ES-I3 (cell line): Measurements from ENCODE around the gene PFDN1.

ENCODE experiments used
- H3K36me3 ChIP-seq: 2 replicates; pipeline ENCODE4 v1.6.1; 2013; ENCODE audit warnings: mild to moderate bottlenecking, low read length, control low read depth, moderate library complexity; ENCODE audit not compliant: insufficient read depth
- H3K4me1 ChIP-seq: 2 replicates; pipeline ENCODE4 v1.6.1; 2013; ENCODE audit warnings: mild to moderate bottlenecking, control low read depth, low read length; ENCODE audit not compliant: insufficient read depth
- H3K9ac ChIP-seq: 2 replicates; pipeline ENCODE4 v1.6.1; 2013; ENCODE audit warnings: low read depth, mild to moderate bottlenecking, low read length, moderate library complexity
- H3K9me3 ChIP-seq: 2 replicates; pipeline ENCODE4 v1.6.1; 2013; ENCODE audit warnings: mild to moderate bottlenecking, low read length, moderate library complexity; ENCODE audit not compliant: control insufficient read depth, insufficient read depth

The PFDN1 gene

GRCh38 chr5:140339636-140340035 is 36.7 kb upstream of the PFDN1 start:
- Histone ChIP-seq H3K9ac (no peak overlapping the region), H3K4me1 (no peaks in the 10 kb centered on the region), H3K36me3 (no peaks in the 10 kb centered on the region), H3K9me3 (no peaks in the 10 kb centered on the region)

GRCh38 chr5:140338908-140339307 is 36.0 kb upstream of the PFDN1 start:
- Histone ChIP-seq H3K4me1 (no peaks in the 10 kb centered on the region), H3K9ac (no peak overlapping the region), H3K36me3 (no peaks in the 10 kb centered on the region)

DNA sequence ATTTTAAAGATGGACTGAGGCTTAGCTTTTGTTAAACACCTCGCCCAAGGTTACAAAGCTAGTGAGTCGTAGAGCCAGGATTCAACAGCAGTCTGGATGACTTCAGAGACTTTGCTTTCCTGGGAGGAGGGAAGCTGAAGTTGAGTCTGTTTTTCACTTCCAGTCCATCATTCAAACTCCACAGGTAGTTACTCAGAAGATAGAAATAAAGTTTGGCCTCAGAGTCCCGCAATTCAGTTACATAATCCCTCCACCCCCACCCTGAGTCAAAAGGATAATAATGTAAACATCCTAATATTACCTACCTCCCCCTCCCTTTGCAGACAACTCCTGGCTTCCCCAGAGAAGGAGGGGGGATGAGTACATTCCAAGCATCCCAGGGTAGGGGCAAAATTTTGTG is 35.4 kb upstream of the PFDN1 start:
- Histone ChIP-seq H3K36me3 (no peaks in the 10 kb centered on the region; the same call in 1 of the 2 replicates), H3K9ac (no peak overlapping the region), H3K4me1 (no peaks in the 10 kb centered on the region)

More at GRCh38 chr5:140338908-140339307, 36.0 kb upstream of the PFDN1 start:
- H3K9me3 ChIP-seq: no peaks in the 10 kb centered on the region

DNA sequence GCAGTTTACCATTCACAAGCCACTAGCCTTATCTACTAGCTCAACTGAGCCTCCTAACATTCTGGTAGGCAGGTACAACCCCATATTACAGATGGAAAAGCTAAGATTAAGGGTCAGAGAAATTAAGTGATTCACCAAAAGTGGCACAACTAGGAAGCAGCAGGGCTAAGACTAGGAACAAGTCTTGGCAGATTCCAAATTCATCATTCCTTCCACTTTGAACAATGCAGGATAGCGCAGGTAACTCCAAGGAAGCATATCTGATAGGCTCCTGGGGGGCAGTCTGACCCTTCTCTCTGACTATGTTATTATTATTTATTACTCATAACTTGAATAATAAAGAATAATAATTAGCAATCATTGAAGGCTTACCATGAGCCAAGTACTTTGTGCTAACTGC is 35.0 kb upstream of the PFDN1 start:
- Histone ChIP-seq H3K4me1 (no peaks in the 10 kb centered on the region), H3K9me3 (no peaks in the 10 kb centered on the region), H3K36me3 (no peaks in the 10 kb centered on the region; the same call in 1 of the 2 replicates), H3K9ac (no peak overlapping the region)

More for the DNA sequence above, 35.4 kb upstream of the PFDN1 start:
- no peaks in the 10 kb centered on the region for H3K9me3 ChIP-seq

DNA sequence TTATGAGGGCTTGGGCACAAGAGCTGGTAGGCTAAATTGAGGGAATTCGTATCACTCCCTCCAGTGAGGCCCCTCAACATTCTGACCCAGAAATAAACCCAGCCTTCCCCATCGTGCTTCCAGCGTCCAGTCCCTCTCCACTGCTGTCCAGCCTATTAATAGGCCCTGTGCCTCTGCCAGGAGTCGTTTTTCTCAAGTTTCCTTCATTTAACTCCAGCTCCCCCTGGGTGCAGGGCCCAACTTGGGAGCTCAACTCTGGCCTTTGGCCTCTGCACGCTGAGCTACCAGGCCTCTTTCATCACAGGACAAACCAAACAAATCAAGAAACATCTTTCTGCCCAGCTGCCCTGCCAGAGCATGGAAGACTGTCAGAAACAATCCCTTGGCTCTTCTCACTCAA is 33.5 kb upstream of the PFDN1 start:
- Histone ChIP-seq H3K9ac (no peak overlapping the region), H3K4me1 (no peaks in the 10 kb centered on the region)

DNA sequence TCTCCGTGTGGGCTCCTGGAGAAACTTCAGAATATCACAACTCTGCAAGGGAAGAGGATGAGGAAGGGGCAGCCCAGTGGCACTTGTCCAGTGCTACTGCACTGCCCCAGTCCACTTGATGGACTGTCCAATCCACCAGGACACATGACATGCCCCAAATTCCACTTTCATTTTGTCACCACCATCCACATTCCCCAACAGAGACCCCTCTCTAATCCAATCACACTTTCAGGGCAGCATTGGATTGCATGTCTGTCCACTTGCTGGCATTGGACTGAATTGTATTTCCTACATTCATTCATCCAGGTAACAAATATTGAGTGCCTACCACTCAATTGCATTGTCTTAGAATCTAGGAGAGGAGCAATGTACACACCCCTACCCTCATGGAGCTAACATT is 28.7 kb upstream of the PFDN1 start:
- Histone ChIP-seq H3K9ac (no peak overlapping the region), H3K36me3 (no peaks in the 10 kb centered on the region; the same call in 1 of the 2 replicates), H3K9me3 (no peaks in the 10 kb centered on the region), H3K4me1 (peaks cover 13% of the 10 kb centered on the region)

More for the DNA sequence above, 33.5 kb upstream of the PFDN1 start:
- Histone ChIP-seq H3K9me3 (no peaks in the 10 kb centered on the region), H3K36me3 (no peaks in the 10 kb centered on the region; the same call in 1 of the 2 replicates)

DNA sequence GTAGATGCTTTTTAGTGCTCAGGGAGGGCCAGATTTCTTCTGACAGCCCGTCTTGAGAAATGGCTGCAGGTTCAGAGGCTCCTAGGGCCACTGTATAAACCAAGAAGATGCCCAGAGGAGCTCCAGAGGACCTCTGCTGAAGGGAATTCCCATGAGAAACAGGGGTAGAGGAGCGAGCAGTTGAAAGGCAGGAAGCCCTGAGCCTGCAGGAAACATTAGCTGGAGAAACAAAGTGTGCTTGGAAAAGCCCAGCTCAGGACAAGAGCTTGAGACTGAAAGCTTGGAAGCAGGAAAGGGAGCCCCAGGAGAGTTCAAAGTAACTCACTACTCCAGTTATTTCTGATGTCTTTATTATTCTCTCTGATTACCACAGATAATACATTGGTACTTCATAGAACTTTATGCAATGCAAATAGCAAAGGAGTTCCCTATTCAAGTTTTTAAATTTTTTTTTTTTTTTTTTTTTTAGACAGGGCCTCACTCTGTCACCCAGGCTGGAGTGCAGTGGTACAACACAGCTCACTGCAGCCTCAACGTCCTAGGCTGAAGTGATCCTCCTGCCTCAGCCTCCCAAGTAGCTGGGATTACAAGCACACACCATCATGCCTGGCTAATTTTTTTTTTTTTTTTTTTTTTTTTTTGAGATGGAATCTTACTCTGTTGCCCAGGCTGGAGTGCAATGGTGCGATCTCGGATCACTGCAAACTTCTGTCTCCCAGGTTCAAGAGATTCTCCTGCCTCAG is 27.0 kb upstream of the PFDN1 start:
- no peaks in the 10 kb centered on the region; the same call in 1 of the 2 replicates for H3K36me3 ChIP-seq
- peaks cover 13% of the 10 kb centered on the region for H3K4me1 ChIP-seq
- no peaks in the 10 kb centered on the region for H3K9me3 ChIP-seq
- H3K9ac ChIP-seq: no peak overlapping the region

DNA sequence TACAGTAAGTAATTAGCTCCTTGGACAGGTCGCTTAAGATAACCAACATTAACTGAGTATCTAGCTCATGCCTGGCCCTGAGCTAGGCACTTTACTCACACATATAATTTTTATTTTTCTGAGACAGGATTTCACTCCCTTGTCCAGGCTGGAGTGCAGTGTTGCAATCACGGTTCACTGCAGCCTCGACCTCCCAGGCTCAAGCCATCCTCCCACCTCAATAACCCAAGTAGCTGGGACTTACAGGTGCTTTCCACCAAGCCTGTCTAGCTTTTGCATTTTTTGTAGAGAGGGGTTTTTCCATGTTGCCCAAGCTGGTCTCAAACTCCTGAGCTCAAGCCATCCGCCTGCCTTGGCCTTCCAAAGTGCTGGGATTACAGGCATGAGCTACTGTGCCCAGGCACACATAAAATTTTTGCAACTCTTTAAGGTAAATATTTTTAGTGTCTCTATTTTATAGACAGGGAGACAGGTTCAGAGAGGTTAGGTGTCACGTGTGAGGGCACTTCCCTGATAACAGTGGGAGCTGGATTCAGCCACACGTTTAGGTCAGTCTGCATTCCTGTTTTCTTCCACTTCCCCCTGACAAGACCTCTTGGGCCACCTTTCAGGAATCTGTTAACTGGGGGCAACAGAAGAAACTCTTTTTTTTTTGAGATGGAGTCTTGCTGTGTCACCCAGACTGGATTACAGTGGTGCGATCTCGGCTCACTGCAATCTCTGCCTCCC is 25.3 kb upstream of the PFDN1 start:
- peaks cover 27% of the 10 kb centered on the region for H3K4me1 ChIP-seq
- H3K9ac ChIP-seq: no peak overlapping the region
- H3K9me3 ChIP-seq: no peaks in the 10 kb centered on the region
- H3K36me3 ChIP-seq: no peaks in the 10 kb centered on the region

GRCh38 chr5:140327589-140327988 is 24.7 kb upstream of the PFDN1 start:
- H3K36me3 ChIP-seq: no peaks in the 10 kb centered on the region
- H3K9me3 ChIP-seq: no peaks in the 10 kb centered on the region
- H3K4me1 ChIP-seq: peaks cover 31% of the 10 kb centered on the region
- H3K9ac ChIP-seq: no peak overlapping the region

DNA sequence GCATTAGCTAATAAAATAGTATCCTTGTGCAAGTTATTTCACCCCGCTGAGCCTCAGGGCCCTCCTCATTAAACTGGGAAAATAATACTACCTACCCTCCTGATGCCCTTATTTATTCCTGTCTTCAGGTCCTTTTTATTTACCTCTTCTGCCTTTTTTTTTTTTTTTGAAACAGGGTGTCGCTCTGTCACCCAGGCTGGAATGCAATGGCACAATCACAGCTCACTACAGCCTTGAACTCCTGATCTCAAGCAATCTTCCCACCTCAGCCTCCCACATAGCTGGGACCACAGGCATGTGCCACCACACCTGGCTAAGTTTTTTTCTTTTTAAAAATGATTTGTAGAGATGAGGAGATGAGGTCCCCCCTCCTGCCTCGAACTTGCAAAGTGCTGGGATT is 22.6 kb upstream of the PFDN1 start:
- Histone ChIP-seq H3K36me3 (no peaks in the 10 kb centered on the region), H3K4me1 (peaks cover 31% of the 10 kb centered on the region), H3K9me3 (no peaks in the 10 kb centered on the region), H3K9ac (no peak overlapping the region)

- H3K36me3 ChIP-seq: no peaks in the 10 kb centered on the region
- no peak overlapping the region for H3K9ac ChIP-seq
- peaks cover 31% of the 10 kb centered on the region for H3K4me1 ChIP-seq
- H3K9me3 ChIP-seq: no peaks in the 10 kb centered on the region
Measured at GRCh38 chr5:140324617-140325241, 21.8 kb upstream of the PFDN1 start.

- no peaks in the 10 kb centered on the region for H3K36me3 ChIP-seq
- no peak overlapping the region for H3K9ac ChIP-seq
- H3K9me3 ChIP-seq: no peaks in the 10 kb centered on the region
- peaks cover 31% of the 10 kb centered on the region for H3K4me1 ChIP-seq
Measured at GRCh38 chr5:140324041-140324600, 21.2 kb upstream of the PFDN1 start.

DNA sequence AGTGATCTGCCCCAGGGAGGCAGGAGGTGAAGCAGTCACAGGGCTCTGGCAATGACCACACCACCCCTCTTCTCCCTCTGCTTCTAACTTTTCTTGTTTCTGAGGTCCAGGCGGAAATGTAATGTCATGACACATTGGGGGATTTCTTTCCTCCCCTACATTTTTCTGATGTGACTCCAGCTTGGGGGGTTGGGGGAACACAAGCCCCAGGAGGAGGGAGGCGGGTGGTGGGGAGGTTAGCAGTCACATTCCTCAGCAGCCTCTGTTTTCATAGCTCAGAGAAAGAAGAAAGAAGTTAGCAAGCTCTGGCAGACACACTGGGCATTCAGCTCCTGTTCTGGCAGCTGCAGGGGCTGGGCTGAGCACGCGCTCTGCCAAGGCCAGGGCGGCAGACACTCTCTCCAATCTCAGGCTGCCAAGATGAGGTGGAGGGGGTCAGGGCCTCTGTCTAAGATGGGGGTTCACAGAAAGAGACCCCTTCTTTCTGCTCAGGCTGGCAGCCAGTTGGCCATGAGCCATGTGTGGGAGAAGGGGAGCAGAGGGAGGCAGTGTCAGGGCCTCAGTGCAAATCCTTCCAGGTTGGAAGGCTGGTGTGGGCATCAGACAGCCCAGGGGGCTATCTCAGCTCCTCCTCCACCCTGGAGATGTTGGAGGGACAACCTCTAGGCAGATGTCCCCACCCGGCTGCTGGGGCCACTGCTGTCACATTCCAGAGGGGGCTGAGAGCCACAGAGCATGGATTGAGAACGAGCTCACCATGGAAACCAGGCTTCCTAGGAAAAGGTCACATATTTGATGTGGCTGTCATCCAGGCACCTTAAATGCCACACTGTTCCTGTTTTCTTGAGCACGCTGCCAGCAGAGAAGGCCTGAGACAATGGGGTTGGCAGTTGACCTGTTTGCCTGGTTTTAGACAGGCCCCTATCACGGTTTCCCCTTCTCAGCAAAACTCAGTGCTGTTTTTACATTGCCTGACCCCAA is 20.1 kb upstream of the PFDN1 start:
- H3K9ac ChIP-seq: no peak overlapping the region

More for the DNA sequence above, 20.1 kb upstream of the PFDN1 start:
- Histone ChIP-seq H3K4me1 (peaks cover 30% of the 10 kb centered on the region), H3K9me3 (no peaks in the 10 kb centered on the region), H3K36me3 (no peaks in the 10 kb centered on the region)
